ENCODE data around the gene FADS6. TPM values are rescaled to one million over a fixed set of nuclear protein-coding genes. Genes with fewer than 3 reads are reported as not detected.

FADS6 gene
- total and polyA plus RNA-seq, 2 experiments from 2014 or later = 0.42 to 0.73 TPM

DNA sequence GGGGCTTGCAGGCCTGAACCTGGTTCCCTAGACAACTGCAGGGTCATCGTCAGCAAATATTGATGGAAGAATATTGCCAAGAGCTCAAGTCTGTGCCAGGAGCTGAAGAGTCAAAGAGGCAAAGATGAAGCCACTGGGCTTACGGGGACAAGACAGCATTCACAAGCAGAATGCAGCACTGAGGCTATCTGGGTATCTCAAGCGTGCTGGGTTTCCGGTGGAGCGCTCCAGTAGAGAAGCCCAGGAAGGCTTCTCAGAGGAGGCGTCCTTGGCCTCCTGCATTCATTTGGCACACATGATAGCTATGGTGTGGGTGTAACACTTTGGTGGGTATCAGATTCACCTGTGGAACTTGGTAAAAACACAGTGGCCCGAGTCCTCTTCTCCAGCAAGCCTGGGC is 2.9 kb downstream of the FADS6 start (continued):
- TF ChIP-seq, protein P1, sequence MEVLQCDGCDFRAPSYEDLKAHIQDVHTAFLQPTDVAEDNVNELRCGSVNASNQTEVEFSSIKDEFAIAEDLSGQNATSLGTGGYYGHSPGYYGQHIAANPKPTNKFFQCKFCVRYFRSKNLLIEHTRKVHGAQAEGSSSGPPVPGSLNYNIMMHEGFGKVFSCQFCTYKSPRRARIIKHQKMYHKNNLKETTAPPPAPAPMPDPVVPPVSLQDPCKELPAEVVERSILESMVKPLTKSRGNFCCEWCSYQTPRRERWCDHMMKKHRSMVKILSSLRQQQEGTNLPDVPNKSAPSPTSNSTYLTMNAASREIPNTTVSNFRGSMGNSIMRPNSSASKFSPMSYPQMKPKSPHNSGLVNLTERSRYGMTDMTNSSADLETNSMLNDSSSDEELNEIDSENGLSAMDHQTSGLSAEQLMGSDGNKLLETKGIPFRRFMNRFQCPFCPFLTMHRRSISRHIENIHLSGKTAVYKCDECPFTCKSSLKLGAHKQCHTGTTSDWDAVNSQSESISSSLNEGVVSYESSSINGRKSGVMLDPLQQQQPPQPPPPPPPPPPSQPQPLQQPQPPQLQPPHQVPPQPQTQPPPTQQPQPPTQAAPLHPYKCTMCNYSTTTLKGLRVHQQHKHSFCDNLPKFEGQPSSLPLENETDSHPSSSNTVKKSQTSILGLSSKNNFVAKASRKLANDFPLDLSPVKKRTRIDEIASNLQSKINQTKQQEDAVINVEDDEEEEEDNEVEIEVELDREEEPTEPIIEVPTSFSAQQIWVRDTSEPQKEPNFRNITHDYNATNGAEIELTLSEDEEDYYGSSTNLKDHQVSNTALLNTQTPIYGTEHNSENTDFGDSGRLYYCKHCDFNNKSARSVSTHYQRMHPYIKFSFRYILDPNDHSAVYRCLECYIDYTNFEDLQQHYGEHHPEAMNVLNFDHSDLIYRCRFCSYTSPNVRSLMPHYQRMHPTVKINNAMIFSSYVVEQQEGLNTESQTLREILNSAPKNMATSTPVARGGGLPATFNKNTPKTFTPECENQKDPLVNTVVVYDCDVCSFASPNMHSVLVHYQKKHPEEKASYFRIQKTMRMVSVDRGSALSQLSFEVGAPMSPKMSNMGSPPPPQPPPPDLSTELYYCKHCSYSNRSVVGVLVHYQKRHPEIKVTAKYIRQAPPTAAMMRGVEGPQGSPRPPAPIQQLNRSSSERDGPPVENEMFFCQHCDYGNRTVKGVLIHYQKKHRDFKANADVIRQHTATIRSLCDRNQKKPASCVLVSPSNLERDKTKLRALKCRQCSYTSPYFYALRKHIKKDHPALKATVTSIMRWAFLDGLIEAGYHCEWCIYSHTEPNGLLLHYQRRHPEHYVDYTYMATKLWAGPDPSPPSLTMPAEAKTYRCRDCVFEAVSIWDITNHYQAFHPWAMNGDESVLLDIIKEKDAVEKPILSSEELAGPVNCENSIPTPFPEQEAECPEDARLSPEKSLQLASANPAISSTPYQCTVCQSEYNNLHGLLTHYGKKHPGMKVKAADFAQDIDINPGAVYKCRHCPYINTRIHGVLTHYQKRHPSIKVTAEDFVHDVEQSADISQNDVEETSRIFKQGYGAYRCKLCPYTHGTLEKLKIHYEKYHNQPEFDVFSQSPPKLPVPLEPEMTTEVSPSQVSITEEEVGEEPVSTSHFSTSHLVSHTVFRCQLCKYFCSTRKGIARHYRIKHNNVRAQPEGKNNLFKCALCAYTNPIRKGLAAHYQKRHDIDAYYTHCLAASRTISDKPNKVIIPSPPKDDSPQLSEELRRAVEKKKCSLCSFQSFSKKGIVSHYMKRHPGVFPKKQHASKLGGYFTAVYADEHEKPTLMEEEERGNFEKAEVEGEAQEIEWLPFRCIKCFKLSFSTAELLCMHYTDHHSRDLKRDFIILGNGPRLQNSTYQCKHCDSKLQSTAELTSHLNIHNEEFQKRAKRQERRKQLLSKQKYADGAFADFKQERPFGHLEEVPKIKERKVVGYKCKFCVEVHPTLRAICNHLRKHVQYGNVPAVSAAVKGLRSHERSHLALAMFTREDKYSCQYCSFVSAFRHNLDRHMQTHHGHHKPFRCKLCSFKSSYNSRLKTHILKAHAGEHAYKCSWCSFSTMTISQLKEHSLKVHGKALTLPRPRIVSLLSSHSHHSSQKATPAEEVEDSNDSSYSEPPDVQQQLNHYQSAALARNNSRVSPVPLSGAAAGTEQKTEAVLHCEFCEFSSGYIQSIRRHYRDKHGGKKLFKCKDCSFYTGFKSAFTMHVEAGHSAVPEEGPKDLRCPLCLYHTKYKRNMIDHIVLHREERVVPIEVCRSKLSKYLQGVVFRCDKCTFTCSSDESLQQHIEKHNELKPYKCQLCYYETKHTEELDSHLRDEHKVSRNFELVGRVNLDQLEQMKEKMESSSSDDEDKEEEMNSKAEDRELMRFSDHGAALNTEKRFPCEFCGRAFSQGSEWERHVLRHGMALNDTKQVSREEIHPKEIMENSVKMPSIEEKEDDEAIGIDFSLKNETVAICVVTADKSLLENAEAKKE (CRISPR knock-in tag; IDR thresholded peaks at IDR 0.05) = no peak
- TF ChIP-seq EZH2phosphoT487 (IDR thresholded peaks at IDR 0.05; ENCODE audit: unreplicated experiment) (no peak), EZH2 (IDR thresholded peaks at IDR 0.05; ENCODE audit: low read depth, unreplicated experiment) (no peak), CREB1 (CRISPR knock-in tag; IDR thresholded peaks at IDR 0.05; ENCODE audit: low read depth) (no peak)

DNA sequence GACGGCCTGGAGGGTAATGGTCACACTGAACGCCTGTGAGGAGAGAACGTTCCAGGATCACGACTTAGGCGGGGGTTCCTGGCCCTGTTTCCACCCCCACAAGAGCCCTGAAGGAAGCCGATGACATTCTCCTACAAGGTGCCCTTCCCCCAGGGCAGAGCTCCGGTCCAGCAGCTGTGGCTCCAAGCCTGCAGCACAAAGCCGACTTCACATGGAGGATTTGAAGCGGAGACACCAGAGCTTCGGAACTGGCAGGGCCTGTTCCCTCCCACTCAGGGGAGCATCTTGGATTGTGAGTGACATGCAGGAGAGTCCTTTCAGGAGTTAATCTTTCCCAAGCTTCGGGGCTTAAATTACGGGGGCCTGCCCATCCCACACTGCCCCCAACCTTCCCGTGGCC is 5.0 kb downstream of the FADS6 start:
- no peak overlapping the region for H3K27ac Mint-ChIP-seq
- Histone ChIP-seq H3K4me3 (no peak overlapping the region), H3K27me3 (ENCODE audit: insufficient read depth) (peaks cover 25% of the 10 kb centered on the region), H3F3A (replicated peaks; ENCODE audit: low read depth) (no peaks in the 10 kb centered on the region), H3K79me2 (replicated peaks; ENCODE audit: insufficient read depth) (no peaks in the 10 kb centered on the region), H3K36me3 (ENCODE audit: insufficient read depth) (no peaks in the 10 kb centered on the region), H4K20me1 (replicated peaks; ENCODE audit: insufficient read depth) (no peaks in the 10 kb centered on the region), H3K27ac (ENCODE audit: low read depth) (no peak overlapping the region), H3K4me2 (no peak overlapping the region), H2AFZ (no peak overlapping the region), H3K4me1 (ENCODE audit: insufficient read depth) (peaks cover 3% of the 10 kb centered on the region; the same call in 1 of the 2 replicates), H3K9me2 (ENCODE audit: insufficient read depth) (no peaks in the 10 kb centered on the region)
- no peak; the same call in 2 of the 3 replicates for ATAC-seq
- H3K9me3 Mint-ChIP-seq = no peaks in the 10 kb centered on the region
- H3K36me3 Mint-ChIP-seq (ENCODE audit: low read depth) = no peaks in the 10 kb centered on the region
- no peak for DNase-seq (ENCODE audit: low spot score)
- H3K4me3 Mint-ChIP-seq = no peak overlapping the region
- peaks cover 9% of the 10 kb centered on the region; the same call in 2 of the 3 replicates for H3K4me1 Mint-ChIP-seq
- peaks cover 32% of the 10 kb centered on the region for H3K27me3 Mint-ChIP-seq (ENCODE audit: insufficient read depth, low read depth, poor library complexity)
- TF ChIP-seq POLR2AphosphoS5 (IDR thresholded peaks at IDR 0.05; ENCODE audit: low read depth) = no peak
- no peak for TF ChIP-seq ZNF114 (CRISPR knock-in tag; IDR thresholded peaks at IDR 0.05)
- no peak for TF ChIP-seq EZH2 (IDR thresholded peaks at IDR 0.05; ENCODE audit: low read depth, unreplicated experiment)

Measured in GM23338 (cell line).